Esophagus squamous epithelium (tissue), 5 donors: ENCODE measurements around the gene NAPB. TPM values are rescaled to one million over a fixed set of nuclear protein-coding genes. Genes with fewer than 3 reads are reported as not detected.

Experiments
- DNase-seq: peaks from one replicate; lab custom pipeline; 2025; lab: John Stamatoyannopoulos, UW
- H3K27ac ChIP-seq, 4 donors: fragments of 200-600 bp; sonication (generic); one replicate each; pipeline ENCODE4 v1.5.1; 2016 to 2019; ENCODE audit warnings: mild to moderate bottlenecking in 1 of 4
- H3K27me3 ChIP-seq, 4 donors: fragments of 200-600 bp; sonication (generic); 1 replicate in 3 of 4; 2 replicates in 1 of 4; pipeline versions ENCODE4 v1.5.1 to v1.6.0; 2017 to 2021; ENCODE audit warnings: antibody characterized with exemption in 1 of 4
- H3K36me3 ChIP-seq, 3 donors: fragments of 200-600 bp; sonication (generic); one replicate each; pipeline ENCODE4 v1.5.1; 2016 to 2019
- H3K4me1 ChIP-seq, 3 donors: fragments of 200-600 bp; sonication (generic); one replicate each; pipeline ENCODE4 v1.5.1; 2017 to 2019
- H3K4me3 ChIP-seq, 4 donors: fragments of 200-600 bp; sonication (generic); 1 replicate in 3 of 4; 2 replicates in 1 of 4; pipeline ENCODE4 v1.5.1; 2016 to 2019; ENCODE audit warnings: mild to moderate bottlenecking in 2 of 4, moderate library complexity in 1 of 4
- H3K9me3 ChIP-seq, 3 donors: fragments of 200-600 bp; sonication (generic); one replicate each; pipeline ENCODE4 v1.5.1; 2016 to 2019
- POLR2A ChIP-seq, 4 donors: fragments of 450-650 bp; IDR thresholded peaks; one replicate each; pipeline ENCODE4 v1.6.1; 2017; ENCODE audit warnings: antibody characterized with exemption in 4 of 4, mild to moderate bottlenecking in 4 of 4, moderate library complexity in 3 of 4
- WGBS, 2 donors: methylation state at CpG; one replicate each; pipeline ENCODE4 v1.1.5; 2018; 5-methylcytosine and 5-hydroxymethylcytosine counted together
- intact Hi-C: fragments of 100-400 bp; cut with DNase I; formaldehyde crosslinking; loops from one replicate; pipeline ENCODE4 v1.15.0; 2022
- total RNA-seq, 4 donors: library from RNA; depleted of rRNA; stranded (reverse); fragments of >200 nt; gene quantifications; one replicate each; pipeline ENCODE4 v1.1.0, GENCODE V29; 2016
- TF ChIP-seq, protein P1 (sequence below), 6 experiments: fragments of 450-650 bp in 4 of 6; fragments of 200-600 bp in 2 of 6; sonication (generic) in 2 of 6; IDR thresholded peaks; one replicate each; pipeline ENCODE4 v1.5.1; 2016 to 2019; ENCODE audit warnings: antibody characterized with exemption in 6 of 6, mild to moderate bottlenecking in 4 of 6, moderate library complexity in 4 of 6
- donor health status: DM: yes; HTN: yes; CAD: no.

The NAPB gene
- total RNA-seq, 4 donors from 2014 or later: 7.7 to 16.0 (median 8.7) TPM

DNA sequence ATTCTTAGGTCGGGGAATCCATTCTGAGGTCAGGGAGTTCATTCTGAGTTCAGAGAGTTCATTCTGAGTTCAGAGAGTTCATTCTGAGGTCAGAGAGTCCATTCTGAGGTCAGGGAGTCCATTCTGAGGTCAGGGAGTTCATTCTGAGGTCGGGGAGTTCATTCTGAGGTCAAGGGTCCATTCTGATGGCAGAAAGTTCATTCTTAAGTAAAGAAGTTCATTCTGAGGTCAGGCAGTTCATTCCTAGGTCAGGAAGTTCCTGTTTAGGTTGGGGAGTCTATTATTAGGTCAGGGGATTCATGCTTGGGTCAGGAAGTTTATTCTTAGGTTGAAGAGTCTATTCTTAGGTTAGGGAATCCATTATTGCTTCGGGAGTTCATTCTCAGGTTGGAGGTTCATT lies 87.2 kb downstream of the NAPB start:
- no peak overlapping the region for H3K4me3 ChIP-seq
- intact Hi-C loops: loop anchor here (10.0 kb wide), 1 partner anchor 639 kb away; no protein-coding TSS in a partner anchor
- H3K27me3 ChIP-seq: no peaks in the 10 kb centered on the region
- no peaks in the 10 kb centered on the region for H3K36me3 ChIP-seq
- no peak overlapping the region for H3K27ac ChIP-seq
- H3K9me3 ChIP-seq: no peaks in the 10 kb centered on the region
- WGBS, 2 donors: 59 to 67% methylated on average over 1 to 3 of the region's 3 CpGs
- peaks cover 0 to 15% (median 0%) of the 10 kb centered on the region in 3 donors for H3K4me1 ChIP-seq
- no peak for TF ChIP-seq POLR2A (IDR thresholded peaks at IDR 0.05)
- TF ChIP-seq, protein P1, sequence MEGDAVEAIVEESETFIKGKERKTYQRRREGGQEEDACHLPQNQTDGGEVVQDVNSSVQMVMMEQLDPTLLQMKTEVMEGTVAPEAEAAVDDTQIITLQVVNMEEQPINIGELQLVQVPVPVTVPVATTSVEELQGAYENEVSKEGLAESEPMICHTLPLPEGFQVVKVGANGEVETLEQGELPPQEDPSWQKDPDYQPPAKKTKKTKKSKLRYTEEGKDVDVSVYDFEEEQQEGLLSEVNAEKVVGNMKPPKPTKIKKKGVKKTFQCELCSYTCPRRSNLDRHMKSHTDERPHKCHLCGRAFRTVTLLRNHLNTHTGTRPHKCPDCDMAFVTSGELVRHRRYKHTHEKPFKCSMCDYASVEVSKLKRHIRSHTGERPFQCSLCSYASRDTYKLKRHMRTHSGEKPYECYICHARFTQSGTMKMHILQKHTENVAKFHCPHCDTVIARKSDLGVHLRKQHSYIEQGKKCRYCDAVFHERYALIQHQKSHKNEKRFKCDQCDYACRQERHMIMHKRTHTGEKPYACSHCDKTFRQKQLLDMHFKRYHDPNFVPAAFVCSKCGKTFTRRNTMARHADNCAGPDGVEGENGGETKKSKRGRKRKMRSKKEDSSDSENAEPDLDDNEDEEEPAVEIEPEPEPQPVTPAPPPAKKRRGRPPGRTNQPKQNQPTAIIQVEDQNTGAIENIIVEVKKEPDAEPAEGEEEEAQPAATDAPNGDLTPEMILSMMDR (IDR thresholded peaks at IDR 0.05): no peak
- no peak for DNase-seq

DNA sequence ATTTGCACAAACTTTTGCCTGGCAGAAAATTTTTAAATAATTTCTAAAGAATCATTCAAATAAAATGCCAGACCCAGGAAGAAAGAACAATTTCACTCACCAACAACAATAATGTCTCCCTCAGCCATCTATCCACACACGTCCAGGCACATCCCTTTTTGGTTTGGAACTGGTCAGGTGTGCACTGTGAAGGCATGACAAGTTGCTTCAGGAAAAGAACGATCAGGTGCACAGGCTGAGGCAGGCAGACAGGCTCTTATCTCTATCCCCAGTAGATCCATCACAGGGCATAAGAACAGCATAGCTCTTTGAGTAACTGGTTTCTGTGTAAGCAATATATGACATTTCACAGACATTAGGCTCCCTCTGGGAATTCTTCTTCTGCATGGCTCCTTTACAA lies 88.8 kb downstream of the NAPB start:
- no peaks in the 10 kb centered on the region for H3K27me3 ChIP-seq
- intact Hi-C loops: loop anchor here (10.0 kb wide), 1 partner anchor 638 kb away; no protein-coding TSS in a partner anchor
- WGBS, 2 donors: 34 to 41% methylated on average over 2 of the region's 2 CpGs
- no peak for DNase-seq
- H3K9me3 ChIP-seq: no peaks in the 10 kb centered on the region
- no peak overlapping the region for H3K27ac ChIP-seq
- H3K4me1 ChIP-seq: peaks cover 0 to 15% (median 0%) of the 10 kb centered on the region in 3 donors
- no peak for TF ChIP-seq POLR2A (IDR thresholded peaks at IDR 0.05)
- TF ChIP-seq, protein P1 (IDR thresholded peaks at IDR 0.05): no peak
- H3K36me3 ChIP-seq: no peaks in the 10 kb centered on the region
- no peak overlapping the region for H3K4me3 ChIP-seq

DNA sequence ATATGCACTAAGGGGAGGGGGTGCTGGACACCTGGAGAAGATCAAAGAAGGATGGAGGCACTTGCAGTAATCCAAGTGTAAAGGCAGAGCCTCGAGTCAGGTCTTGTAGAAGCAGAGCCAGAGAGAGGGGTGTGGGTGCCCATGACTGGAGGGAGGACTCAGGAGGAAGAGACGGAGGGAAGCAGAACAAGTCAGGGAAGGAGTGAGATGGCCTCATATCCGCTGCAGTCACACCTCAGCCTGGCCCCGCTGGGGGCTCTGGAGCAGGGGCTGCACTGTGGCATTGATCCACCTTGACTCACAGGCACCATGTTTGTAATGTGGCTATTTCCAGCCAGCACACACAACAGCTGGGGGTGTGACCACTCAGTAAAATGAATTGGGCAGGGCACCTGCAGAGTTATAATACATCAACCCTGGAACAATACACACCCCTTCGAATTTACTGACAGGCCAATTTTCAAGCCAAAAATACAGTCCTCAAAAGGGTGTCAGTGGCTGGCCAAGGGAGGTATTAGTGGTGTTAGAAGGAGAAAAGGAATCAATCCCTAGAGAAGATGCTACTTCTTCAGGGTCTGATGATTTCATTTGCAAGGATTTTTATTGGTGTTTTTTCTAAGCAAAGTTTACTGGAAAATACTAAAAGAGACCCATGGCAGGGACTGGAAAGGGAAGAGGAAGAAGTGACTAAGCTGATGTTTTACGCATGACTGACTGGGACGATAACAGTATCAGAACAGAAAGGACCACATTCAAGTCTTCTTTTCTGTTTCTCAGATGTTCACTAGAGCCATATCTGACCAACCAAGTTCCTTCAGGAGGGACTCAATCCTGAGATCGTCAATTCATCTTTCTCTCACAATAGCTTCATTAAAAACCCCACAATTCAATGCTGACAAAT lies 89.6 kb downstream of the NAPB start:
- H3K4me3 ChIP-seq: no peak overlapping the region
- no peak overlapping the region for H3K27ac ChIP-seq
- intact Hi-C loops: loop anchor here (10.0 kb wide), 1 partner anchor 637 kb away; no protein-coding TSS in a partner anchor
- DNase-seq: no peak
- H3K4me1 ChIP-seq: peaks cover 0 to 15% (median 0%) of the 10 kb centered on the region in 3 donors
- no peaks in the 10 kb centered on the region for H3K9me3 ChIP-seq
- H3K36me3 ChIP-seq: no peaks in the 10 kb centered on the region
- TF ChIP-seq, protein P1 (IDR thresholded peaks at IDR 0.05): no peak
- no peak for TF ChIP-seq POLR2A (IDR thresholded peaks at IDR 0.05)
- 60% methylated on average over 8 of the region's 8 CpGs for WGBS, 2 donors
- H3K27me3 ChIP-seq: no peaks in the 10 kb centered on the region

DNA sequence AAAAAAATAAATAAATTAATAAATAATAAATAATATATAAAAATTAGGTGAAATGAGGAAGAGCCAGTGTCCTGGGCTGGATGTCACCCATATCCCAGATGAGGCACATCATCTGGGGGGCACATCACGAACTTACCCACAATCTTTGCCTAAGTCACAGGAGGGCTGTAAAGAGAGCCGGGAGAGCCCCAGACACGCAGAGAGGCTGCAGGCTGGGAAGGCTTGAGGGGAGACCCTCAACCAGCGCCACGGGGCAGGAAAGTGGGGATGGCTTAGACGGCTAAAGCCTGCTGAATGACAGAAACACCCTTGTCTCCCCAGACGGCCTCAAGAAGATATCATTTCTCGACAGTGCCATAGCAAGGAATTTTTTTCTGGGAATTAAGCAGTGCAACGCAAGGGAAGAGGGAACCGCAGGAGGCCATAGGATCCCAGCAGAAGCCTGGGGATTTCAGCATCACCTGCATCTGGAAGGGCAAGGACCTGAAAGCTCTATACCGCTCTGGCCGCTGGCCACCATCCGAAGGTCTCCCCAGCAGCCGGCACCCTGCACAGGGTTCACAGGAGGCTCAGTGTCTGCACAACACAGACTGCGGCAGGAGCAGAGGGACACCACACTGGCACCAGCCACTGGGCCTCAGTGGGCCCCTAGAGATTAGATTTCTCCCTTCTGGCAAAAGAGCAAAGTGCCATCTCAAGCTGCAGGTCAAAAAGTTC lies 93.5 kb downstream of the NAPB start:
- H3K9me3 ChIP-seq: no peaks in the 10 kb centered on the region
- H3K4me3 ChIP-seq: no peak overlapping the region
- TF ChIP-seq, protein P1 (IDR thresholded peaks at IDR 0.05): no peak
- no peak for TF ChIP-seq POLR2A (IDR thresholded peaks at IDR 0.05)
- no peaks in the 10 kb centered on the region for H3K36me3 ChIP-seq
- H3K4me1 ChIP-seq: peaks cover 0 to 15% (median 0%) of the 10 kb centered on the region in 3 donors
- DNase-seq: no peak
- intact Hi-C loops: no loop called here
- WGBS, 2 donors: 92 to 94% methylated on average over 12 to 13 of the region's 15 CpGs
- H3K27ac ChIP-seq: no peak overlapping the region
- no peaks in the 10 kb centered on the region for H3K27me3 ChIP-seq
